DND-41 (cell line): ENCODE data around the gene WWTR1.

ENCODE experiments used
- ATAC-seq: fragments of 200-7000 bp; cut with Tn5 transposase; 3 replicates; pipeline ENCODE4 v1.9.1; 2021; ENCODE audit warnings: low read depth; ENCODE audit not compliant: insufficient read depth
- DNase-seq: peaks from one replicate; pipeline ENCODE4 v3.0.0-alpha.2; 2020
- H2AFZ ChIP-seq: 2 replicates; pipeline ENCODE4 v1.6.0; 2012; ENCODE audit warnings: low read depth, low read length
- H3K27ac ChIP-seq: 2 replicates; pipeline ENCODE4 v1.5.1; 2012; ENCODE audit warnings: low read length, inconsistent platforms
- H3K27me3 ChIP-seq: fragments of 200-600 bp; sonication (generic); 2 replicates; pipeline ENCODE4 v1.6.0; 2012; ENCODE audit warnings: low read length, mild to moderate bottlenecking, inconsistent platforms; ENCODE audit not compliant: insufficient read depth, poor library complexity
- H3K36me3 ChIP-seq: 2 replicates; pipeline ENCODE4 v1.5.1; 2012; ENCODE audit warnings: low read length, inconsistent platforms; ENCODE audit not compliant: insufficient read depth
- H3K4me1 ChIP-seq: 2 replicates; pipeline ENCODE4 v1.5.1; 2012; ENCODE audit warnings: mild to moderate bottlenecking, low read length; ENCODE audit not compliant: insufficient read depth
- H3K4me2 ChIP-seq: 2 replicates; pipeline ENCODE4 v1.6.0; 2012; ENCODE audit warnings: mild to moderate bottlenecking, moderate library complexity, low read length, inconsistent platforms; ENCODE audit not compliant: insufficient read depth
- H3K4me3 ChIP-seq, 2 experiments: fragments of 200-600 bp in 1 of 2; shearing (Covaris generic) in 1 of 2; 2 replicates each; pipeline ENCODE4 v1.5.1; 2012 to 2016; ENCODE audit warnings: inconsistent platforms in 2 of 2, low read length in 2 of 2, mild to moderate bottlenecking in 2 of 2, low read depth in 1 of 2, moderate library complexity in 1 of 2
- H3K79me2 ChIP-seq: 2 replicates; pipeline ENCODE4 v1.6.0; 2012; ENCODE audit warnings: low read length, inconsistent platforms; ENCODE audit not compliant: insufficient read depth
- H3K9ac ChIP-seq: 2 replicates; pipeline ENCODE4 v1.6.0; 2012; ENCODE audit warnings: low read depth, mild to moderate bottlenecking, inconsistent platforms, low read length, moderate library complexity
- H3K9me3 ChIP-seq: 2 replicates; pipeline ENCODE4 v1.5.1; 2012; ENCODE audit warnings: low read length, moderate library complexity, mild to moderate bottlenecking, inconsistent platforms; ENCODE audit not compliant: insufficient read depth, severe bottlenecking
- H4K20me1 ChIP-seq: 2 replicates; pipeline ENCODE4 v1.6.0; 2012; ENCODE audit warnings: low read length; ENCODE audit not compliant: insufficient read depth
- EZH2 ChIP-seq: IDR thresholded peaks from 3 replicates; pipeline ENCODE4 v1.6.1; 2012; ENCODE audit warnings: borderline replicate concordance, low read depth, mild to moderate bottlenecking, moderate library complexity, low read length, inconsistent platforms; ENCODE audit not compliant: severe bottlenecking
- TF ChIP-seq, protein P1 (sequence below): IDR thresholded peaks from 2 replicates; pipeline ENCODE4 v1.5.1; 2012; ENCODE audit warnings: borderline replicate concordance, low read length, moderate library complexity, mild to moderate bottlenecking; ENCODE audit not compliant: poor library complexity, severe bottlenecking; ENCODE audit errors: extremely low read depth

WWTR1 gene

DNA sequence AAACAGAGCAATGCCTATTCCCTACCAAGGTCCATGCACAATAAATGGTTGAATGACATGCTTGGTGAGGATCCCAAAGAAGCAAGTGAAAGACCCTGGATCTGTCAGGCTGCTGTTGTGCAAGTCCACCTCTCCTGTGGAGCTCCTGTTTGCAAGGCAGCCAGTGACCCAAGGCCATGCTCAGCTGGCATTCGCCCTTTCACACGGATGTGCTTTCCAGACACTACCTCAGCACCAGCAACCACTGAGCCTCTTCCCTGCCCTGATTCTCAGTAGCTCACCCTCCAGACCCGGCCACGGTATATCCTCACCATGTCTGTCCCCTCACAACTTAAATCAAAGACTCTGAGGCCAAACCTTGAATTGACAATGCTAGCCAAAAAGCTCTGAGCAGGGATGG, 23.3 kb downstream of the WWTR1 start:
- Histone ChIP-seq H3K4me3 (no peak overlapping the region), H3K27me3 (peaks cover 4% of the 10 kb centered on the region), H3K9me3 (no peaks in the 10 kb centered on the region), H3K4me1 (no peaks in the 10 kb centered on the region), H3K9ac (no peak overlapping the region), H3K79me2 (no peaks in the 10 kb centered on the region), H3K4me2 (no peak overlapping the region), H2AFZ (no peak overlapping the region), H3K36me3 (no peaks in the 10 kb centered on the region), H3K27ac (no peak overlapping the region), H4K20me1 (no peaks in the 10 kb centered on the region)
- DNase-seq (no peak), ATAC-seq (no peak)
- TF ChIP-seq, protein P1, sequence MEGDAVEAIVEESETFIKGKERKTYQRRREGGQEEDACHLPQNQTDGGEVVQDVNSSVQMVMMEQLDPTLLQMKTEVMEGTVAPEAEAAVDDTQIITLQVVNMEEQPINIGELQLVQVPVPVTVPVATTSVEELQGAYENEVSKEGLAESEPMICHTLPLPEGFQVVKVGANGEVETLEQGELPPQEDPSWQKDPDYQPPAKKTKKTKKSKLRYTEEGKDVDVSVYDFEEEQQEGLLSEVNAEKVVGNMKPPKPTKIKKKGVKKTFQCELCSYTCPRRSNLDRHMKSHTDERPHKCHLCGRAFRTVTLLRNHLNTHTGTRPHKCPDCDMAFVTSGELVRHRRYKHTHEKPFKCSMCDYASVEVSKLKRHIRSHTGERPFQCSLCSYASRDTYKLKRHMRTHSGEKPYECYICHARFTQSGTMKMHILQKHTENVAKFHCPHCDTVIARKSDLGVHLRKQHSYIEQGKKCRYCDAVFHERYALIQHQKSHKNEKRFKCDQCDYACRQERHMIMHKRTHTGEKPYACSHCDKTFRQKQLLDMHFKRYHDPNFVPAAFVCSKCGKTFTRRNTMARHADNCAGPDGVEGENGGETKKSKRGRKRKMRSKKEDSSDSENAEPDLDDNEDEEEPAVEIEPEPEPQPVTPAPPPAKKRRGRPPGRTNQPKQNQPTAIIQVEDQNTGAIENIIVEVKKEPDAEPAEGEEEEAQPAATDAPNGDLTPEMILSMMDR: no peak
- no peak for TF ChIP-seq EZH2

DNA sequence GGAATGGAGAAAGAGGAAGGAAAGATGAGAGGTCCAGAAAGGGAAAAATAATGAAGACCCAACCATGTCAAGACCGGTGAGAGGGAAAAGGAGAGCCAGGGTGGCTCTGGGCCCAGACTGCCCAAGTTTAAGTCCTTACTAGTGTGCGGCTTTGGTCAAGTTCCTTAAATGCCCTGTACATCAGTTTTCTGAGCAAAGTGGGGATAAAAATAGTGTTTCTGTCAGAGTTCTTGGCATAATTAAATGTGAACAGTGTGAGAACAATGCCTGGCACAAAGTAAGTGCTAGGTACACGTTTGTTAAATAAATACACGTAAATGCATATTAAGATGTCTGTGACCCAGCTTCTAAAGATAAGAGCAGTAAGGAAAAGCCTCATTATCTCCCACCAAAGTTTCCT, 23.8 kb downstream of the WWTR1 start:
- Histone ChIP-seq H3K36me3 (no peaks in the 10 kb centered on the region), H4K20me1 (no peaks in the 10 kb centered on the region), H3K79me2 (no peaks in the 10 kb centered on the region)

GRCh38 chr3:149632225-149632624, 25.6 kb downstream of the WWTR1 start:
- ATAC-seq: no peak

More for the DNA sequence above, 23.8 kb downstream of the WWTR1 start:
- no peaks in the 10 kb centered on the region for H3K9me3 ChIP-seq
- H3K27ac ChIP-seq: no peak overlapping the region
- H3K4me1 ChIP-seq: no peaks in the 10 kb centered on the region
- H3K4me3 ChIP-seq: no peak overlapping the region
- H2AFZ ChIP-seq: no peak overlapping the region
- H3K4me2 ChIP-seq: no peak overlapping the region
- no peak for ATAC-seq
- no peak for DNase-seq
- TF ChIP-seq, protein P1: no peak
- no peak for TF ChIP-seq EZH2
- H3K27me3 ChIP-seq: peaks cover 4% of the 10 kb centered on the region
- no peak overlapping the region for H3K9ac ChIP-seq

More at GRCh38 chr3:149632225-149632624, 25.6 kb downstream of the WWTR1 start:
- no peak overlapping the region for H3K4me3 ChIP-seq
- no peak overlapping the region for H3K27ac ChIP-seq
- no peak overlapping the region for H3K9ac ChIP-seq
- DNase-seq: no peak
- H3K4me2 ChIP-seq: no peak overlapping the region
- H4K20me1 ChIP-seq: no peaks in the 10 kb centered on the region
- H2AFZ ChIP-seq: no peak overlapping the region
- no peaks in the 10 kb centered on the region for H3K79me2 ChIP-seq
- no peaks in the 10 kb centered on the region for H3K36me3 ChIP-seq
- H3K4me1 ChIP-seq: no peaks in the 10 kb centered on the region
- TF ChIP-seq, protein P1: no peak
- no peak for TF ChIP-seq EZH2
- H3K27me3 ChIP-seq: peaks cover 4% of the 10 kb centered on the region
- H3K9me3 ChIP-seq: no peaks in the 10 kb centered on the region
